Lung (tissue), 12 donors: ENCODE results near the gene SACS. TPM values are rescaled to one million over a fixed set of nuclear protein-coding genes. Genes with fewer than 3 reads are reported as not detected.

ENCODE experiments used
- ATAC-seq: fragments of 200-7000 bp; cut with Tn5 transposase; one replicate; pipeline ENCODE4 v1.9.1; 2020; ENCODE audit warnings: moderate number of reproducible peaks; ENCODE audit not compliant: insufficient read depth, low FRiP score
- DNase-seq, 3 donors: peaks; one replicate each; pipeline ENCODE4 v3.0.0-alpha.2; 2013 to 2017
- H3K27ac ChIP-seq, 2 donors: one replicate each; pipeline ENCODE4 v1.5.1; 2013; ENCODE audit warnings: mild to moderate bottlenecking in 2 of 2, moderate library complexity in 2 of 2, control low read depth in 1 of 2, inconsistent platforms in 1 of 2, low read depth in 1 of 2, low read length in 1 of 2
- H3K27me3 ChIP-seq, 3 donors: one replicate each; pipeline ENCODE4 v1.5.1; 2013; ENCODE audit warnings: low read length in 2 of 3; ENCODE audit not compliant: control insufficient read depth in 3 of 3, insufficient read depth in 3 of 3
- H3K36me3 ChIP-seq, 4 donors: one replicate each; pipeline ENCODE4 v1.5.1; 2013; ENCODE audit warnings: low read length in 4 of 4, mild to moderate bottlenecking in 1 of 4, moderate library complexity in 1 of 4; ENCODE audit not compliant: control insufficient read depth in 4 of 4, insufficient read depth in 4 of 4
- H3K4me1 ChIP-seq, 5 donors: one replicate each; pipeline ENCODE4 v1.5.1; 2013; ENCODE audit warnings: low read length in 5 of 5, mild to moderate bottlenecking in 2 of 5, moderate library complexity in 1 of 5; ENCODE audit not compliant: control insufficient read depth in 5 of 5, insufficient read depth in 5 of 5
- H3K4me3 ChIP-seq: one replicate; pipeline ENCODE4 v1.5.1; 2013; ENCODE audit warnings: mild to moderate bottlenecking, control low read depth, moderate library complexity
- H3K9ac ChIP-seq, 2 donors: one replicate each; pipeline ENCODE4 v1.5.1; 2013; ENCODE audit warnings: low read length in 2 of 2, control low read depth in 1 of 2; ENCODE audit not compliant: insufficient read depth in 1 of 2
- H3K9me3 ChIP-seq, 4 donors: one replicate each; pipeline ENCODE4 v1.5.1; 2013; ENCODE audit warnings: low read length in 3 of 4, mild to moderate bottlenecking in 1 of 4, moderate library complexity in 1 of 4; ENCODE audit not compliant: control insufficient read depth in 4 of 4, insufficient read depth in 3 of 4
- WGBS, 2 donors: extraction: QIAGEN DNeasy Blood & Tissue Kit; methylation state at CpG; one replicate each; pipeline ENCODE4 v1.1.7; 2013; 5-methylcytosine and 5-hydroxymethylcytosine counted together
- polyA plus RNA-seq, 2 donors: library from polyadenylated mRNA; stranded (reverse); fragments of 200-250 nt; gene quantifications; one replicate each; pipeline ENCODE4 v1.2.1, GENCODE V29; 2013
- total RNA-seq, 2 donors: library from RNA; depleted of rRNA in 1 of 2; stranded (reverse); fragments of >200 nt in 1 of 2; gene quantifications; one replicate each; pipeline ENCODE4 v1.2.1, GENCODE V29; 2014 to 2021
- TF ChIP-seq, protein P1 (sequence below): IDR thresholded peaks from 2 replicates; pipeline ENCODE4 v1.5.1; 2012; ENCODE audit warnings: mild to moderate bottlenecking; ENCODE audit errors: control extremely low read depth, extremely low read depth
- donor health status: control.
- donor health status: control.
- donor health status: Bipolar disorder and iron deficiency.
- donor health status: healthy.
- donor health status: DM: yes; HTN: yes; CAD: no.

The SACS gene
- total and polyA plus RNA-seq, 4 donors, result 2.5 to 21.7 (median 7.0) TPM

GRCh38 chr13:23437916-23438315 is 4.4 kb upstream of the SACS start:
- Histone ChIP-seq H3K27ac (no peak overlapping the region), H3K4me1 (peaks cover 0 to 4% (median 0%) of the 10 kb centered on the region in 5 donors), H3K9ac (no peak overlapping the region), H3K4me3 (no peak overlapping the region), H3K9me3 (no peaks in the 10 kb centered on the region), H3K27me3 (no peaks in the 10 kb centered on the region), H3K36me3 (no peaks in the 10 kb centered on the region)
- WGBS, 2 donors, result 85 to 94% methylated on average over 4 of the region's 4 CpGs
- TF ChIP-seq, protein P1, sequence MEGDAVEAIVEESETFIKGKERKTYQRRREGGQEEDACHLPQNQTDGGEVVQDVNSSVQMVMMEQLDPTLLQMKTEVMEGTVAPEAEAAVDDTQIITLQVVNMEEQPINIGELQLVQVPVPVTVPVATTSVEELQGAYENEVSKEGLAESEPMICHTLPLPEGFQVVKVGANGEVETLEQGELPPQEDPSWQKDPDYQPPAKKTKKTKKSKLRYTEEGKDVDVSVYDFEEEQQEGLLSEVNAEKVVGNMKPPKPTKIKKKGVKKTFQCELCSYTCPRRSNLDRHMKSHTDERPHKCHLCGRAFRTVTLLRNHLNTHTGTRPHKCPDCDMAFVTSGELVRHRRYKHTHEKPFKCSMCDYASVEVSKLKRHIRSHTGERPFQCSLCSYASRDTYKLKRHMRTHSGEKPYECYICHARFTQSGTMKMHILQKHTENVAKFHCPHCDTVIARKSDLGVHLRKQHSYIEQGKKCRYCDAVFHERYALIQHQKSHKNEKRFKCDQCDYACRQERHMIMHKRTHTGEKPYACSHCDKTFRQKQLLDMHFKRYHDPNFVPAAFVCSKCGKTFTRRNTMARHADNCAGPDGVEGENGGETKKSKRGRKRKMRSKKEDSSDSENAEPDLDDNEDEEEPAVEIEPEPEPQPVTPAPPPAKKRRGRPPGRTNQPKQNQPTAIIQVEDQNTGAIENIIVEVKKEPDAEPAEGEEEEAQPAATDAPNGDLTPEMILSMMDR, result no peak
- ATAC-seq (no peak), DNase-seq (peak in 1 of 3 donors; percentile 40)

- Histone ChIP-seq H3K9me3 (no peaks in the 10 kb centered on the region), H3K36me3 (no peaks in the 10 kb centered on the region), H3K4me1 (peaks cover 0 to 7% (median 0%) of the 10 kb centered on the region in 5 donors), H3K9ac (no peak overlapping the region), H3K4me3 (no peak overlapping the region), H3K27ac (no peak overlapping the region), H3K27me3 (no peaks in the 10 kb centered on the region)
- 90 to 91% methylated on average over 5 of the region's 5 CpGs for WGBS, 2 donors
- ATAC-seq, result no peak
- no peak for DNase-seq
- TF ChIP-seq, protein P1, result no peak
Measured at GRCh38 chr13:23436680-23437079, 3.2 kb upstream of the SACS start.

GRCh38 chr13:23434491-23434890 is 989 bp upstream of the SACS start:
- H3K9me3 ChIP-seq, result no peaks in the 10 kb centered on the region
- H3K4me3 ChIP-seq, result no peak overlapping the region
- H3K4me1 ChIP-seq, result peaks cover 0 to 7% (median 0%) of the 10 kb centered on the region in 5 donors
- peaks cover 0 to 2% (median 0%) of the 10 kb centered on the region in 3 donors for H3K27me3 ChIP-seq
- 93% methylated on average over 4 of the region's 4 CpGs for WGBS, 2 donors
- DNase-seq (no peak), ATAC-seq (no peak)
- no peak overlapping the region for H3K27ac ChIP-seq
- no peak overlapping the region for H3K9ac ChIP-seq
- no peaks in the 10 kb centered on the region for H3K36me3 ChIP-seq
- TF ChIP-seq, protein P1, result no peak

- no peaks in the 10 kb centered on the region for H3K9me3 ChIP-seq
- no peak overlapping the region for H3K27ac ChIP-seq
- H3K4me3 ChIP-seq, result no peak overlapping the region
- H3K27me3 ChIP-seq, result peaks cover 0 to 2% (median 0%) of the 10 kb centered on the region in 3 donors
- ATAC-seq (no peak), DNase-seq (peak in 2 of 3 donors; percentile 29 to 49)
- H3K36me3 ChIP-seq, result no peaks in the 10 kb centered on the region
- H3K9ac ChIP-seq, result peak overlapping the region in 1 of 2 donors; percentile 81
- H3K4me1 ChIP-seq, result peaks cover 0 to 10% (median 2%) of the 10 kb centered on the region in 5 donors
- TF ChIP-seq, protein P1, result no peak
- 66 to 67% methylated on average over 6 of the region's 6 CpGs for WGBS, 2 donors
Measured at GRCh38 chr13:23432626-23433025, 876 bp downstream of the SACS start.
